DOHH2 (cell line): ENCODE measurements around the gene ACBD5.

Experiments used
- CTCF ChIP-seq: fragments of 200-600 bp; sonication (generic); IDR thresholded peaks from one replicate; pipeline ENCODE4 v1.5.1; 2014; ENCODE audit warnings: antibody characterized with exemption, mild to moderate bottlenecking, low read depth, low read length; ENCODE audit not compliant: poor library complexity, severe bottlenecking
- EZH2phosphoT487 ChIP-seq: fragments of 200-600 bp; sonication (generic); IDR thresholded peaks from 2 replicates; pipeline ENCODE4 v1.6.1; 2017; ENCODE audit warnings: borderline replicate concordance, mild to moderate bottlenecking, antibody characterized with exemption, low read length, moderate library complexity, mixed read lengths

- no peak for TF ChIP-seq CTCF
- no peak for TF ChIP-seq EZH2phosphoT487
Observed at GRCh38 chr10:27235706-27236105, 4.9 kb downstream of the ACBD5 start.
